Ectodermal cell (in vitro differentiated cells): ENCODE data around the gene PMPCA.

Source experiments
- H3K27ac ChIP-seq: 2 replicates; pipeline ENCODE4 v1.7.0; 2013; ENCODE audit warnings: mild to moderate bottlenecking, low read depth, low read length; ENCODE audit not compliant: insufficient read depth, poor library complexity, severe bottlenecking
- H3K27me3 ChIP-seq: 2 replicates; pipeline ENCODE4 v1.7.0; 2013; ENCODE audit warnings: mild to moderate bottlenecking, low read length; ENCODE audit not compliant: insufficient read depth, control insufficient read depth, poor library complexity, severe bottlenecking
- H3K36me3 ChIP-seq: one replicate; pipeline ENCODE4 v1.7.0; 2013; ENCODE audit warnings: low read length; ENCODE audit not compliant: control insufficient read depth, insufficient read depth
- H3K4me1 ChIP-seq: one replicate; pipeline ENCODE4 v1.7.0; 2013; ENCODE audit warnings: low read length; ENCODE audit not compliant: control insufficient read depth, insufficient read depth
- H3K4me3 ChIP-seq: 2 replicates; pipeline ENCODE4 v1.7.0; 2013; ENCODE audit warnings: low read depth, low read length, control low read depth; ENCODE audit not compliant: insufficient read depth
- H3K9me3 ChIP-seq: 2 replicates; pipeline ENCODE4 v1.7.0; 2013; ENCODE audit warnings: mild to moderate bottlenecking, low read length, moderate library complexity; ENCODE audit not compliant: control insufficient read depth
- WGBS, 2 experiments: methylation state at CpG; one replicate each; pipeline ENCODE4 v1.1.7; 2013; ENCODE audit warnings: missing lambda C conversion rate in 2 of 2; 5-methylcytosine and 5-hydroxymethylcytosine counted together

Gene PMPCA

DNA sequence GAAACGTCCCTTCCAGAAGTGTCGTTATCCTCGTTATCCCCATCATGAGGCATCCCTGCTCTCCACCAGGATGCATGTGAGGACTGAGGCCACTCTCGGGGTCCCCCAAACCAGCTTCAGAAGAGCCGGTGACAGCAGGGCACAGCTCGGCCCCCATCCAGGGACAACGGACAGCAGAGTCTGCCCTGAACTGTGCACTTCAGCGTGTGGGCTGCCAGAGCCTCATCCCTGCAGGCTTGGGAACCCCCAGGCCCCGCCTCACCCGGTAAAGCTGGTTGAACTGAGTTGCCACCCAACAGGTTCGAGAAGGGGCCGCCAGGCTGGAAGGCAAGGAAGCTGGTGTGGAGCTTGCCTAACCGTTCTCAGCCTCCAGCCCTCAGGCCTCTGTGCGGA is 36.3 kb upstream of the PMPCA start:
- H3K27me3 ChIP-seq, result no peaks in the 10 kb centered on the region
- 93 to 94% methylated on average over 14 of the region's 14 CpGs for WGBS, 2 experiments
- no peaks in the 10 kb centered on the region for H3K36me3 ChIP-seq
- H3K4me1 ChIP-seq, result peaks cover 13% of the 10 kb centered on the region
- no peak overlapping the region for H3K4me3 ChIP-seq
- H3K9me3 ChIP-seq, result no peaks in the 10 kb centered on the region
- H3K27ac ChIP-seq, result no peak overlapping the region

DNA sequence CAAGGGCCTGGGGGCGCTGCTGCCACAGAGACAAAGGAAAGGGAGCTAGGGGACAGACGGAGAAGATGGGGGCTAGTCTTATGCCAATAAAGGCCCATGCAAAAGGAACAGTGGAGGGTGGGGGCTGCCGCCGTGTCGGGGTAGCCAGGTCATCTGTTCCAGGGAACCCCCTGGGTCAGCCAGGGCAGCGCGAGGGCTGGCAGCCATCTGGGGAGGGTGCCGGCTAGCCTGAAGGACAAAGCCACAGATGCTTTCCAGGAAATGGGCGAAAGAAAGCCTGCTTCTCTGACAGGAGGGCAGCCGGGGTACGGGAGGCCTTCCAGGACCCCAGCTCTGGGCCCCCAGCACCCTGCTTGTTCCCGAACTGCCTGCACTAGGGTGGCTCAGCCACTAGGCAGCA is 35.4 kb upstream of the PMPCA start:
- Histone ChIP-seq H3K27me3 (no peaks in the 10 kb centered on the region), H3K27ac (no peak overlapping the region), H3K9me3 (no peaks in the 10 kb centered on the region), H3K4me3 (no peak overlapping the region), H3K4me1 (peaks cover 13% of the 10 kb centered on the region), H3K36me3 (no peaks in the 10 kb centered on the region)
- 95 to 97% methylated on average over 12 of the region's 12 CpGs for WGBS, 2 experiments

DNA sequence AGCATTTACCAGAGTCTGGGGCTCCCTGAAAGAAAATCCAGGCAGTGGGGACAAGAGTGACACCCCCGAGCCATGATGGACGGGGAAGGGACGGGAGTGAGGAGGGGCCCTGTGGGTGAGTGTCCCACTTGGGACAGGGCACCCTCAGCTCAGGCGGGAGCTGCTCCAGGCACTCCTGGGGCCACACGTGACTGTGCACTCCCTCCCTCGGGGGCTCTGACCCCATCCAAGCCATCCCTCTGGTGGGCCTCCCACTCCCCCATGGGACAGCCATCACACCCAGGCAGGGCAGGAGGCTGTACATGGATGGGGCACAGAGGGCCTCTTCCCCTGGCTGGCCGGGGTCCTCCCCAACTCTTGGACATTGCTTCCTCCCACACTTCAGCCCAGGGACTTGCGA is 34.0 kb upstream of the PMPCA start:
- Histone ChIP-seq H3K4me3 (no peak overlapping the region), H3K36me3 (peaks cover 10% of the 10 kb centered on the region), H3K27ac (no peak overlapping the region), H3K9me3 (no peaks in the 10 kb centered on the region), H3K4me1 (peaks cover 13% of the 10 kb centered on the region), H3K27me3 (no peaks in the 10 kb centered on the region)
- 93 to 96% methylated on average over 8 of the region's 8 CpGs for WGBS, 2 experiments

DNA sequence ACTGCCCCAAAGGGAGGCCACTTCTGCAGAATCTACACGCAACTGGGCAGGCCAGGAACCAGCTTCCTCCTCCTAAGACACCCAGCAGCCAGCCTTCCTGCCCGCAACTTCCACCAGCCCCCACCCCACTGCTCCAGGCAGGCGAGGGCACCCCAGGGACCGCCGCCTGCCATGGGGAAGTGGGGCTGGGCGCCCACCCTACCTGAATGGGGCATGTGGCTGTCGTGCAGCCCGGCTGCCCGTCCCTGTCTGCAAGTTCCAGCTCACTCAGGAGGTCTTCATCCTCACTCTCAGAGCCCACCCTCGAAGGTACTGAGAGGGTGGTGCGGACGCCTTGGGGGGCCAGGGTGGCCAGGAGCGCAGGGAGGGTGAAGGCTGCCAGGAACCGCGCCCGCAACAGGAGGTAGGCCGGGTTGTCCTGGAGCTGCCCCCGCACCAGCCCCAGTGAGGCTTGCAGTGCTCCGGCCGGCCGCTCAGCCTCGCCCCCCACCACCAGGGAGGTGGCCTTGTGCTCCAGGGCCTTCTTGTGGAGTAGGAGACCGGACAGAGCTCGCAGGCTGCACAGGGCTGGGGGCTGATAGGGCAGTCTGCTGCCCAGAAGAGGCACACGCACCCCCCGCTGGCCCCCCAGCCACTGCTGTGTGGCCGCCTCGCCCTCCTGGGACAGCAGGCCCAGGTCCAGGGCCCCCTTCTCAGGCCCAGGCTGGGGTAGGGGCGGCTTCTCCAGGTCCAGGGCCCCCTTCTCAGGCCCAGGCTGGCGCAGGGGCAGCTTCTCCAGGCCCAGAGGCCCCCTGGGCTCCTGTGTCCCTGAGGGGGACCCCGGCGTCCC is 32.9 kb upstream of the PMPCA start:
- Histone ChIP-seq H3K4me3 (no peak overlapping the region), H3K27ac (no peak overlapping the region), H3K9me3 (no peaks in the 10 kb centered on the region), H3K4me1 (peaks cover 13% of the 10 kb centered on the region), H3K27me3 (no peaks in the 10 kb centered on the region), H3K36me3 (peaks cover 13% of the 10 kb centered on the region)
- WGBS, 2 experiments, result 95 to 96% methylated on average over 32 of the region's 32 CpGs

DNA sequence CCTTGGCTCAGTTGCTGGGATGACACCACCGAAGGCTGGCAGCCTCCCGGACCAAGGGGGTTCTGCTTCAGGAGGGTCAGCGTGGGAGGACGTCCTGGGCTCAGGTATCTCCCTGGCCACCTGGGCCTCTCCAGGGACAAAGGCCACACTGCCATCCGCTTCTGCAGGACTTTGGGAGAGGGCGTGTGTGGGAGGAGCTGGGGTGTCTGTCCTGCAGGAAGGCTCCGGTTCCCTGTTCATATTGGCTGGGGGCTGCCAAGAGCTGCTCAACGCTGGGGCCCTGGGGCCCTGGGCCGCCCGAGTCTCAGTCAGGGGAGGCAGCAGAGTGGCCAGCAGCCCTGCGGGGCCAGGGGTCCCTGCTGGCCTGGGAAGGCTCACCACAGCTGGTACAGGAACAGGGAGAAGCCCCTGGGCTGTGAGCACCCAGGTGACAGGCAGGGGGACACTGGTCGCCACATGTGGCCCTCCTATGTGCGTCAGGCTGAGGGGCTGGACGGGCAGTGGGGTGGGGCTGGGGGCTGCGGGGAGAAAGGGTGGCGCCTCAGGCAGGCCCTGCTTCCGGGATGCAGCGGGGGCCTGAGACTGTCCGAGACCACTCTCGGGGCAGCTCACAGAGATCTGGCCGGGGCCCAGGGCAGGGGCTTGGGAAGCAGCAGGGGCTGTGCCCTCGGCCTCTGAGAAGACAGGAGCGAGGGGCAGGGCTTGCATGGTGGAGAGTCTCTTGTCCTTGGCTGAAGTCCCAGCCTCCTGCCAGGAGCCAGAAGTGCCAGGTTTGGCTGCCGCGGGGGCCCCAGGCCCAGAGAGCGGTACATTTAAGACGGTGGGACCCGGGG is 32.1 kb upstream of the PMPCA start:
- H3K27ac ChIP-seq, result no peak overlapping the region
- H3K27me3 ChIP-seq, result no peaks in the 10 kb centered on the region
- peaks cover 5% of the 10 kb centered on the region for H3K4me1 ChIP-seq
- no peak overlapping the region for H3K4me3 ChIP-seq
- peaks cover 21% of the 10 kb centered on the region for H3K36me3 ChIP-seq
- H3K9me3 ChIP-seq, result no peaks in the 10 kb centered on the region
- 93% methylated on average over 28 of the region's 28 CpGs for WGBS, 2 experiments

DNA sequence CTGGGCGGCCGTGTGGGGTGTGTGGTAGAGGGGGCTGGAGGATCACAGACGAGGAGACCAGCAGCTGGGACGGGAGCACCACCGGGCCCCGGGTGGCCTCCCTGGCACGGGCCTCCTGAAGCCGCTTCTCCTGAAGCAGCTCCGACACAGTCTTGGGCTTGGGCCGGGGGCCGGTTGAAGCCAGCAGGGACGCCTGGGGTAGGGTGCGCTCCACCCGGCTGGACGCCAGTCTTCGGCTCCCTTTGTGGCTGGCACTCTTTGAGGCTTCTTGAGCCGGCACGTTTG is 31.5 kb upstream of the PMPCA start:
- H3K36me3 ChIP-seq, result peaks cover 25% of the 10 kb centered on the region
- no peak overlapping the region for H3K27ac ChIP-seq
- H3K4me1 ChIP-seq, result no peaks in the 10 kb centered on the region
- WGBS, 2 experiments, result 95 to 96% methylated on average over 18 of the region's 18 CpGs
- H3K9me3 ChIP-seq, result no peaks in the 10 kb centered on the region
- no peak overlapping the region for H3K4me3 ChIP-seq
- H3K27me3 ChIP-seq, result no peaks in the 10 kb centered on the region

DNA sequence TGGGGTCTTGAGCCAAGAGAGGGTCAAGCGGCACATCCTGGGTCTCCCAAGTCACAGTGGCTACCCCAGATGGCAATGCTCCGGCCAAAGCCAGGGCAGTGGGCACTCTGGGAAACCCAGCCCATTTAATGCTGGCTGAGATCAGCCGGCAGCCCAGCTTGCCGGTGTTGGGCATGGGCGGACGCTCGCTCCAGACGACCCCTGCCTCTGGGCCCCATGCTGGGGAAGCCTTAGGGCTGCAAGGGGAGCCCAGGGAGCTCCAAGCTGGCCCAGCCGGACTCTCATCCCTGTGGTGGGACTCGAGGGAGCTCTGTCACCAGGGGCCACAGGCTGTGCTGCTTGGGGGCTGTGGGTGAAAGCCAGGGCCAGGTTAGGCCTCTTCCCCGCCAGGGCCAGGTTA is 31.1 kb upstream of the PMPCA start:
- Histone ChIP-seq H3K4me3 (no peak overlapping the region), H3K36me3 (peaks cover 29% of the 10 kb centered on the region), H3K27me3 (no peaks in the 10 kb centered on the region), H3K4me1 (no peaks in the 10 kb centered on the region), H3K27ac (no peak overlapping the region), H3K9me3 (no peaks in the 10 kb centered on the region)
- WGBS, 2 experiments, result 95 to 96% methylated on average over 11 of the region's 11 CpGs

DNA sequence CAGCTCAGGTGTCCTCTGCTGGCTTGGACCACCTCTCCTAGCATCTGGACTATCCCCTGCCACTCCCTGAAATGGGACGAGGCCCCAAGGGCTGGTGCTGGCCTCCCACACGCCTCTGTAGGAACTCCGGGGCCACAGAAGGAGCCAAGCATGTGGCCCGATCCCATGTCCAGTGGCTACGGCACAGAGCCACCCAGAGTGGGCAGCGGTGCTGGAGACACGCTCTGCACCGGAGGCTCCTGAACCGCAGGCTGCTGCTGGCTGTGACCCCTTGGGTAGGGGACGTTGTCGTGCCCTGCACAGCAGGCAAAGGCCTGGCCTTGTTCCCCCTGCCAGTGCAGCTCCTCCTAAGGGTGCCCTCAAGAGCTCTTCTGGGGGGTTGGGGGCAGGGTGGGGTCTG is 30.6 kb upstream of the PMPCA start:
- Histone ChIP-seq H3K9me3 (no peaks in the 10 kb centered on the region), H3K4me3 (no peak overlapping the region), H3K36me3 (peaks cover 31% of the 10 kb centered on the region), H3K27ac (no peak overlapping the region), H3K4me1 (no peaks in the 10 kb centered on the region), H3K27me3 (no peaks in the 10 kb centered on the region)
- 87 to 89% methylated on average over 11 of the region's 11 CpGs for WGBS, 2 experiments

DNA sequence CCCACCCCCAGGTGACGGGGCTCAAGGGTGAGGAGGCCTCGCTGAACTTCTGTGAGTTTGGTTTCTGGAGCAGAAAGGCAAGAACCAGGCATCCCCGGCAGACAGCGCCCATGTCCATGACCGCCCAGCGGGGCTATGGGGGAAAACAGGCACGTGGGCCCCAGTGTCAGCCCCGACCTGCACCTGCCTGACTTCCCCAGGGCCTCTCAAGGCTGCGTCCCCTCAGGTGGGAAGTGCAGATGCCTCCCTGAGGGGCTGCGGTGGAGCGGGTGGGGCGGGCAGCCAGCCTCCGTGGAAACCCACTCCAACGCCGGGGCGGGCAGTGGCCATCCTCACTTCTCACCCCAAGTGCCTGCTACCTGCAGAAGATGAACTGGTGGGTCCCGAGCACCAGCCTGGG is 30.1 kb upstream of the PMPCA start:
- Histone ChIP-seq H3K27me3 (no peaks in the 10 kb centered on the region), H3K4me3 (no peak overlapping the region), H3K27ac (no peak overlapping the region), H3K9me3 (no peaks in the 10 kb centered on the region), H3K4me1 (no peaks in the 10 kb centered on the region), H3K36me3 (peaks cover 31% of the 10 kb centered on the region)
- WGBS, 2 experiments, result 96% methylated on average over 17 of the region's 17 CpGs

DNA sequence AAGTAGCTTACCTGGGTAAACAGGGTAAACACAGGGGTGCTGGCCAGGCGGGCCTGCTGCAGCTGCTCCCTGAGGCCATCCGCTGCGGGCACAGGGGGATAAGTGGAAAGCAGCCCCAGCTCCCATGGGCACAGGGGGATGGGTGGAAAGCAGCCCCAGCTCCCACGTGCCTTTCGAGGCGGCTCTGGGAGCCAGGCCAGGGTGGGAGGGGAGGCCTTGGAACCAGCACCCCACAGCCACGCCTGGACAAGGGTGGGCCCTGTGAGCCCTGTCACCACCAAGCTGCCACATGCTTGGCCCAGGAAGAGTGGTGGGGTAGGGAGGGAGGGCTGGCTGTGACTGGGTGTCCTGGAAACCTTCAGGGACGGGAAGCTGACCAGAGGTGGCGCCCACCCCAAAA is 29.1 kb upstream of the PMPCA start:
- H3K36me3 ChIP-seq, result peaks cover 31% of the 10 kb centered on the region
- WGBS, 2 experiments, result 95% methylated on average over 9 of the region's 9 CpGs

More for the DNA sequence above, 29.1 kb upstream of the PMPCA start:
- H3K4me3 ChIP-seq, result no peak overlapping the region
- no peaks in the 10 kb centered on the region for H3K27me3 ChIP-seq
- no peak overlapping the region for H3K27ac ChIP-seq
- no peaks in the 10 kb centered on the region for H3K9me3 ChIP-seq
- H3K4me1 ChIP-seq, result no peaks in the 10 kb centered on the region
